ENCODE results near the gene PPP1R16B.

GRCh38 chr20:38915355-38915754 is 109.9 kb downstream of the PPP1R16B start:
- no peak for TF ChIP-seq POLR2A (IDR thresholded peaks at IDR 0.05; ENCODE audit: low read length)
- TF ChIP-seq GATA1 (IDR thresholded peaks at IDR 0.05; ENCODE audit: low read depth, low read length): no peak
